Limb (tissue), 2 donors: ENCODE results near the gene ACACA.

Source experiments
- DNase-seq, 2 donors: peaks; one replicate each; pipeline ENCODE4 v3.0.0-alpha.2; 2016; ENCODE audit errors: extremely low spot score in 2 of 2

Gene ACACA

GRCh38 chr17:37344519-37344918 is 62.1 kb downstream of the ACACA start:
- no peak for DNase-seq

- DNase-seq: no peak
Measured at GRCh38 chr17:37342589-37342988, 64.0 kb downstream of the ACACA start.

GRCh38 chr17:37340804-37341203 is 65.8 kb downstream of the ACACA start:
- DNase-seq: no peak

- no peak for DNase-seq
Measured at GRCh38 chr17:37339321-37339720, 67.3 kb downstream of the ACACA start.

- DNase-seq: no peak
Measured at GRCh38 chr17:37338847-37339246, 67.8 kb downstream of the ACACA start.

DNA sequence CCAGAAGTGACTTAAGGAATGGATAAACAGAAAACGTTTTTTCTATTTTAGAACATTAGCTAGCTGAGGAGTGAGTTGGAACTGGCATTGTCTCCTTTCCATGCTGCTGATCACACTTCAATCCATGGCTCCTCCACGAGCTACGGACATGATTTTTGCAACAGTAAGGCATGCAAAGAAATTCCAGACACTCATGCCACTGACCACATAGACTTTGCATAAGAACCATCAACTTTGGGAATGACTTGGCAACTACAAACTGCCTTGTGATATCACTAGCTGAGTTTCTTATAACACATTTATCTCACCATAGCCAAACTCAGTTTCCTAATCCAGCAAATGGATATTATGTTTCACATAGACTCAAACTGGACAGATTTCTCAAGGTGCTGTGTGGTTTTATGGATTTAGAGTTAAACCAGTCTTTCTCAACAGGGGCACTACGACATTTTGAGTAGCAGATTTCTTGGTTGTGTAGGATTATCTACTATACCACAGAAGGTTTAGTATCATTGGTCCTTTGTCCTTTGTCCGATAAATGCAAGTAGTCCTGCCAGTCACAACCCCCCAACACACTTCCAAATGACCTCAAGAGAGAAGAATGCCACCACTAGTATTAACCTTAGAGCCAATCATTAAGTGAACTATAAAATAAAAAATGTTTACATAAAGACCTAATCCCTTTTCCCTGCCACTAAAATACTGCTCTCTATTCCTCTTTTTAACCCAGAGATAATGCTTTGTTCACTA is 79.1 kb downstream of the ACACA start:
- no peak for DNase-seq

DNA sequence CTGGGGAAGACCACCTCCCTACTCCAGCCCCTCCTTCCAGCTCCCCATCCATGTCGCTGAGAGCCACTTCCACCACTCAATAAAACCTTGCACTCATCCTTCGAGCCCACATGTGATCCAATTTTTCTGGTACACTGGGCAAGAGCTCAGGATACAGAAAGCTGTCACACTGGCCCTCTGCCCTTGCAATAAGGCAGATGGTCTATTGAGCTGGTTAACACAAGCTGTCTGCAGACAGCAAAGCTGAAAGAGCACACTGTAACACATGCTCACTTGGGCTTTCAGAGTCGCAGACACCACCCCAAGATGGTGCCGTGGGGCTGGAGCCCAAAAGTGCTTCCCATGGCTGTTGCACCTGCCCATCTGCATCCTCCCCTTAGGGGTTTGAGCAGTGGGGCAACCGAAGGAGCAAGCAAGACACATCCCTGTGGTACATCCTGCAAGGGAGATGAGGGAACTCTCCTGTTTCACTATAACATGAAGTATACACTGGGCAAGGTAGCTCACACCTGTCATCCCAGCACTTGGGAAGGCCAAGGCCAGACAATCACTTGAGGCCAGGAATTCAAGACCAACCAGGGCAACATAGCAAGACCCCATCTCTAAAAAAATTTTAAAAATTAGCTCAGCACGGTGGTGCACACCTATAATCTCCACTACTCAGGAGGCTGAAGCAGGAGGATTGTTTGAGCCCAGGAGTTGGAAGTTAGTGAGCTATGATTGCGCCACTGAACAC is 83.6 kb downstream of the ACACA start:
- no peak for DNase-seq

GRCh38 chr17:37322106-37322505 is 84.5 kb downstream of the ACACA start:
- DNase-seq: no peak

- DNase-seq: no peak
Measured at GRCh38 chr17:37318931-37319594, 87.6 kb downstream of the ACACA start.

DNA sequence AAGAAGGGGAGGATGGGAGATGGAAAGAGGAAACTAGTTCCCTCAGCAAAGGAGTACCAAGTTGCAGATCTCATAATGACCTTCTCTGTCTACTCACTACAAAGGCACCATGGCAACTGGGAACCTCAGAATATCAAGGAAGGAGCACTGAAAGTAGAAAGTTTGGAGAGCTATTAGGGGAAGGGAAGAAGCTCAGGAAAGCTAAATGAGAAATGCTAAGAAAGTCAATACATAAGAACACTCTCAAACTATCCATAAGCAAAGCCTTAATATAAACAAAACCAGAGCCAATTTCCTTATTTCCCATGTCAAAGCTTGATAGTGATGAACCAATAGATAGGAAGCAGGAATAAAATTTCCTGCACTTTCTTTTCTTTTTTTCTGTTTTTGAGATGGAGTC is 88.8 kb downstream of the ACACA start:
- no peak for DNase-seq

GRCh38 chr17:37315601-37316000 is 91.0 kb downstream of the ACACA start:
- DNase-seq: no peak

GRCh38 chr17:37312137-37312923 is 94.3 kb downstream of the ACACA start:
- DNase-seq: no peak

- no peak for DNase-seq
Measured at GRCh38 chr17:37310940-37311339, 95.7 kb downstream of the ACACA start.

- no peak for DNase-seq
Measured at GRCh38 chr17:37309051-37309450, 97.6 kb downstream of the ACACA start.

- DNase-seq: no peak
Measured at GRCh38 chr17:37305406-37305905, 101.2 kb downstream of the ACACA start.

- no peak for DNase-seq
Measured at GRCh38 chr17:37301288-37301687, 105.3 kb downstream of the ACACA start.

DNA sequence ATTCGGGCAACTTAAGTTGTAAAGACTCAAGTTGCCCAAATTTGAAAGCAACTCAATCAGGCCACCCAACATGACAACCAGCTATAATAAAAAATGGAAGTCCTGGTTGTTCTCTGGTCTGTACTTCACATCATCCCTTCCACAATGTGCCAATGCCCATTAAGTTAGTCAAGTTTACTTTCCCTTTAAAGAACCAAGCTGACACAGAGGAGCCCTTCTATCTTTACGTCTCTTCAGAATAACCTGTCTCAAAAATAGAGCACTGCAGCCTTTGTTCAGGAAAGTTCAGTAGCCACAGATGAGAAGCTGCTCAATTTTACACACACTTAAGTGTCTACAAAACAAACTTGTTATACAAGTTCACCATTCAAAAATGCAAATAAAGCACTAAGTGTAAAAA is 106.0 kb downstream of the ACACA start:
- DNase-seq: no peak

DNA sequence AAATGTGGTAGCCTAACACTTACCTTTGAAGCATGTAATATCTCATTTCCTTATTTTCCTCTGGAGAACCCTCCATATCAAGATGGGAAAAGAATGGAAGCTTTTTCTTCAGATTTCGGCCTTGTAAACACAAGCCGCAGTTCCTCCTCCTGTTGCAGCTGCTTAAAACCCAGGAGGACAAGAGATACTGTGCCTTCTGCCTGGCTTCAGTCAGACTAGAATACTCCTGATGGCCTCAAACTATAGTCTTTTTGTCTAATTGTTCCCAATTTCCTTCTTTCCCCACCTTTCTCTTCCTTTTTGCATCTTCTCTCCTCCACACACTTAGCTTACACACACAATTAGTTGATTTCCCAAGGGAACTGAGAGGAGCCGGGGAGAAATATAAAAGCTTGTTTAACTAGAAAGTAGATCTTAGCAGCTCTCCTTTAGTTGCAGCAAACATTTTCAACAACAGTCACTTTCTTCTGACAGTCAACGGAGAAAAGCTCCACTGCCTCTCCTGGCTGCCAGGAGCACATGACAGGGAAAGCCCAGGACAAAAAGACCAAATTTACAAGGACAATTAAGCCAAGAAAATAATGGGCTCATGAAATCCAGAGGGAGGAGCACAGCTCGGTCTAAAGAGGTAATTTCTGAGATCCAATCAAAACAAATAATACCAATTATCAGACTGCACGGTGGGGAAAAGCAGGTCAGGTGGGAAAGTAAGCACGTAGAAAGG is 107.2 kb downstream of the ACACA start:
- DNase-seq: no peak

DNA sequence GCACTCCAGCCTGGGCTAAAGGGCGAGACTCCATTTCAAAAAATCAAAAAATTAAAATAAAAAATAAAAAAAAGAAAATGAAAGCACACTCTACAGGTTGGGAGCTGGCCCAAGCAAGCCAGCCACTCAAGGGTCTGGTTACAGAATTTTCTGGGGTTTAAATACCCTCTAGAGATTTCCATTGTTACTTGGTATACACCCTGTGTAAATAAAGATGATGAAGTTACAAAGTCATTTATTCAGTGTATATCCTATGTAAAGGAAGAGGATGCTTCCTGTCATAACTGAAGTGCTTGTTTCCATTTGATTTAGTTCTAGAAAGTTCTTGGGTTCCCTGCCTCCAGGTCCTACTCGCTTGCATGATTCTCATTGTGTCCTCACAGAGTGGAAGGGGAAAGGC is 110.7 kb downstream of the ACACA start:
- no peak for DNase-seq

DNA sequence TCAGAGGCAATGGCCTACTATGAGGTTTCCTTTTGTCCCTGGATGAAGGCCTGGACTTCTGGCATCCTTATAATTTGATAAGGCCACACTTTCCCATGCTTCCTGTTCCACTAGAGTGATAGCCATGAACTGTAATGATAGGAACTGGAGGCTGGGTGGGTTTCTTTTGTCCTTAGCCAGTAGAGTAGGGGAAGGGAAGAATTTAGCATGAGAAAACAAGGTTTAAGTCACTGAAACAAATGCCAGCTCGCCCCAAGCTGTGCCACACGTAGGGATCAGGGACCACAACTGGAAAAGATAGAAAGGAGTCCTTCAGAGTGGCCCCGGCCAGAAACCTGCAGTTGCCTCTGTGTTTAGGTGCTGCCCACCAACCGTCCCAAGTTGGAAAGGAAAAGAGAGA is 111.7 kb downstream of the ACACA start:
- no peak for DNase-seq

- no peak for DNase-seq
Measured at GRCh38 chr17:37293770-37294169, 112.9 kb downstream of the ACACA start.
